DMS153 (cell line): Measurements from ENCODE around the gene TMEM175.
"Not testable (repeated sequence)": the region's sequence is repeated elsewhere in the genome, so short reads cannot be mapped to it uniquely, and the experiment has no call there.

Experiments
- DNase-seq: peaks from one replicate; lab custom pipeline; 2025; lab: John Stamatoyannopoulos, UW

The TMEM175 gene

DNA sequence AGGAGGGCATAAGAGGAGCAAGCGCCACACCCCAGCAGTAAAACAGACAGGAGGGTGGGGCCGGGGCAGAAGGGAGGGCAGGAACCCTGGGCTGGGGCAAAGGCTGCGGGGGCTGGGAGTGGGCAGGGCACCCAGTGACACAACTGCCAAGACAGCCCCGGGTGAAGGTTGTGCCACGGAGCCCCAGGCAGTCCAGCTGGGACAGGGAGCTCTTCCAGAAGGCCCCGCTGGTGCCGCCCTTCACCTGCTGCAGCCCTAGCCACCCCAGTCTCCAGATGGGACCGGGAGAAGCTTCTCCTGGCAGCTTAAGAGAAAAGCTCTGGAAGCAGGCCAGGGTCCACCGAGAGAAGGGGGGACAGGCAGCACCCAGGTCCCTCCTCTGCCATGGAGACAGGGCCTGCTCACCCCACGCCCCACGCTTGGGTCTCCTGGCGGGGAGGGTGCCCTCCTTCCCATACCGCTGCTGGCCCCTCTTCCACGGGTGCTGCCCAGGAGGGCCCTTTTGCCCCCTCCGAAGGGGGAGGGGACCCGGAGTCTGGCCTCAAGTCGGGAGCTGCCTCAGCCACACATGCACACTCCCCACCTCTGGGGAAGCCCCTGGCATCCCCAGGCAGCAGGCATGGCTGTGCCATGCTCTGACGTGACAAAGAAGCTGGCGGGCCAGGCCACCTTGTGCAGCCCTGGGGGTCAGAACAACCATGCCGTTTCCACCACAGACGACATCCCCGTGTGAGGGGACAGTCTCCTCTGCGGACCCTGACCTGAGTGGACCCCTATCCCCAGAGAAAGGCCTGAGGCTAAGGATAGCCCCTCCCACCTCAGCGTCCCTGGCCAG, 39.6 kb downstream of the TMEM175 start:
- DNase-seq, result no peak

GRCh38 chr4:972651-973424, 40.6 kb downstream of the TMEM175 start:
- DNase-seq, result no peak

DNA sequence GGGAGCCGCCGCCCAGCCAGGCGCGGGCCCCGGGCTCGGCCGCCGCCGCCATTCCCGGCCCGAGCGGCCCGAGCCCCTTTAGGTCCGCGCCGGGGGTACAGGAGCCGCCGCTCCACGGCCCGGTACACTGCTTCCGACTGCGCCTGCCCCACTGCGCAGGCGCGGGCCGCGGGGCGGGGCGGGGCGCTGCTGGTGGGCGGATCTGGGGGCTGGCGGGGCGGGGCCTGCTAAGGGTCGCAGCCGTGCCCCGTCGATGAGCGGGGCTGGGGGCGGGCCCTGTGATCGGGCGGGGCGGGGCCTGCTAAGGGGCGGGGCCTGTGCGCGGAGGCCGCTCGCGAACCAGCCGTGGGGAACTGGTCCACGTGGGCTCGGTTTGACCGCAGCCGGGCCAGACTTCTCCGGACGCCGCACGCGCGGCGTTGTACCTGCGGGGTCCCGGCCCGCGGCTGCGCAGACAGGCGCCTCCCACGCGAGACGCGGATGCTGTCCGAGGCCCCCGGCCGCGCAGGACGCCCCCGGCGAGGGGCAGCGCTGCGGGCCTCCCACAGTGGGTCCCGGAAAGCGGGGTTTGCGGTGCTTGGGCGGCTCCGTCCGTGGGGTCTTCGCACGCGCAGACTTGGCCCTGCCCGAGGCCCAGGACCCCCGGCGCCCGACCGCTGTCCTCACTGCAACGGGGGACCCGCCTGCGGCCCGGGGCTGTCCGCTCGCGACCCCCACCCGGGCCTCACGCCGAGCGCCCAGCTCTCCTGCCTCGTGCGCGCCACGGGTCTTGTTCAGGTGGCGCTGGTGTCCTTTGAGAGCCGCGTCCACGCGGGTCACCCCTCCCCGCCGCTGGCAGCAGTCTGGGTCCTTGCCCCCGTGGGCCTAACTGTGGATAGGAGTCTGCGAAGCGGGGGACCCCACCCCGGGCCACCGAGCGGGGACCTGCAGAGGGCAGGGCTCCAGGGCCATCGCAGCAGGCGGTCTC, 41.5 kb downstream of the TMEM175 start, which contains the start of gene DGKQ:
TSS of gene DGKQ (minus strand) at position 139 of the 967 bp plus-strand sequence. CDS start at position 52, 87 bp downstream.
- DNase-seq, result no peak

GRCh38 chr4:974668-975067, 42.4 kb downstream of the TMEM175 start:
- no peak for DNase-seq

GRCh38 chr4:976016-976415, 43.8 kb downstream of the TMEM175 start:
- not testable (repeated sequence) for DNase-seq

DNA sequence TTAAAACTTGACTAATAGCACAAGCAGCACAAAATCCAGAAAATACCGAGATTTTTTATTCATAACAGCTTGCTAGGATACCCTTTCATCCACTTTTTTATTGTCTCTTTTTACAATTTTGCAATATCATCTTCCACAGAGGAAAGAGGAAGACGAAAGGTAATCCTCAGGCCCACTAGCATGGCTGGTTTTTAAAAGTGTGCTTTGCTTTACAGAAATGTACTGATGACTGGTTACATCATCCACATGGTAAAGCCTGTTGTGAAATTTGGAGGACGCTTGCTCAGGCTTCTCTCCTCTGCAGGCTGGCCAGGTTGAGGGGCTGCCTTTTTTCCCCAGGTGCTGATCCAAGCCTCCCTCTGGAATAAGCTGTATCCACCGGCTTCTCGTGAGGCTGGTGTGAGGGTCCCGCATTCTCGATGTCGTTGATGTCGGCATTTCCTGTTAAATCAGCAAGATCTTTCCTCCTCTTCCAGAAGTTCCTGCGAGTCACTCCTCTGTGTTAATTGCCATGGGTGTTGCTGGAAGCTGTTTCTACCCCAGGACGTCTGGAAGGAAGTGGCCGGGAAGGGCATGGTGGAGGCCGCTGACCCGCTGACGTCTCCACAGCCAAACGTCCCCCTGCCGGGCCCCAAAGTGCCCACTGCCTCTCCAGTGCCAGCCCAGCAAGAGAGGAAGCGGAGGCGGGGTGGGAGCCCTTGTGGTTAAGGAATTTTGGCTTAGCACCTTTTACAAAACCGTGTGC, 46.9 kb downstream of the TMEM175 start:
- DNase-seq, result no peak

DNA sequence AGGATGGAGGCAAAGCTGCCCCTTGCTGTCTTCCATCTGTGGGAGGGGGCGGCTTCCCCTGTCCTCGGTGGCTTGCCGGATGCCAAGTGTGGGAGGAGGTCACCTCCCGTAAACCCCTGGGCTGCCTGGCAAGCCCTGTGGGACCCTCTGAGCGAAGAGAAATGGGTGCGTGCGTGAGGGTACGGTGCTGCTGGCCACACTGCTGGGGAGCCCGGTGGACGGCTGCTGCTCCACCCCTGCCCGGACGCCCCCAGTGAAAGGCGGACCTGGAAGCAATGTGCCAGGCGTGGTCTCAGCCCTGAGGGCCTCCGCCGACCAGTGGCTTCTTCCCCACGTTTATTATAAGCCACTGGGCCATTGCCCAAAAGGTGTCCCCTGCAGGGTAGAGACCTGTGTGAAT, 50.0 kb downstream of the TMEM175 start:
- DNase-seq, result no peak

- no peak for DNase-seq
Measured at GRCh38 chr4:982814-983213, 50.6 kb downstream of the TMEM175 start.

GRCh38 chr4:984336-985054, 52.2 kb downstream of the TMEM175 start:
- no peak for DNase-seq

GRCh38 chr4:985123-985830, 53.0 kb downstream of the TMEM175 start:
- no peak for DNase-seq

GRCh38 chr4:986428-986878, 54.2 kb downstream of the TMEM175 start:
- DNase-seq, result no peak

DNA sequence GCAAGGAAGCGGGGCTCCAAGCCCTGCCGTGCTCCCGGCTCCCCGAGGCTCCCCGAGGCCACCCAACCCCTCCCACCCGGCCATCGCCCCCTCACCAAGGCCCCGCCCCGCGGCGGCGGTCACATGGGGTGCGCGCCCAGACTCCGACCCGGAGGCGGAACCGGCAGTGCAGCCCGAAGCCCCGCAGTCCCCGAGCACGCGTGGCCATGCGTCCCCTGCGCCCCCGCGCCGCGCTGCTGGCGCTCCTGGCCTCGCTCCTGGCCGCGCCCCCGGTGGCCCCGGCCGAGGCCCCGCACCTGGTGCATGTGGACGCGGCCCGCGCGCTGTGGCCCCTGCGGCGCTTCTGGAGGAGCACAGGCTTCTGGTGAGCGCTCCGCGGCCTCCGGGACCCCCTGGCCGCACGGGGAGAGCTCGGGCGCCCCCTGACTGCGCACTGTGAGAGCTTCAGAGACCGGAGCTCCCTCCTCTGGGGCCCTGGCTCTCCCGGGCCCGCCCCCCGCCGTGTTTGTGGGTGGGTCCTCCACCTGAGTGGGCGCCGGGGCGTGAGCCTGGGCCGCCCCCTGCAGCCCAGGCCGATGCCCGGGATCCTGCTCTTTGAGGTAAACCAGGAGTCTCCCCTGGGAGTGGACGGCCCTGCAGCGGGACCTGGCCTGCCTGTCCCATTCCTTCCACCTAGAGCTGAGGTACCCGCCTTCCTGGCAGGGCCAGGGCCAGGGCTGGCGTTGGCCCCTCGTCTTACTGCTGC, 54.8 kb downstream of the TMEM175 start, which contains the start of gene IDUA:
TSS of gene IDUA (plus strand) at position 166 of the 745 bp plus-strand sequence. CDS start at position 207, 41 bp downstream.
- peak; percentile 29 for DNase-seq

GRCh38 chr4:987624-988513, 55.6 kb downstream of the TMEM175 start:
- no peak for DNase-seq

- DNase-seq, result no peak
Measured at GRCh38 chr4:988726-989721, 56.8 kb downstream of the TMEM175 start.

GRCh38 chr4:989722-990471, 57.6 kb downstream of the TMEM175 start:
- no peak for DNase-seq
